CD4-positive, alpha-beta T cell treated with Interleukin-6 for 4 hours (primary cell): ENCODE results near the gene PRKAG2.

Source experiments
- DNase-seq: peaks from one replicate; pipeline ENCODE4 v3.0.0-alpha.2; 2020; ENCODE audit warnings: mixed read lengths

Gene PRKAG2

GRCh38 chr7:151704960-151705635 is 171.8 kb downstream of the PRKAG2 start:
- DNase-seq, result no peak

GRCh38 chr7:151704299-151704959 is 172.5 kb downstream of the PRKAG2 start:
- no peak for DNase-seq

- DNase-seq, result no peak
These were observed 174.0 kb downstream of the PRKAG2 start for GRCh38 chr7:151702961-151703360.

GRCh38 chr7:151700586-151701165 is 176.2 kb downstream of the PRKAG2 start:
- DNase-seq, result no peak

- no peak for DNase-seq
These were observed 177.0 kb downstream of the PRKAG2 start for GRCh38 chr7:151699928-151700319.

GRCh38 chr7:151699147-151699927 is 177.6 kb downstream of the PRKAG2 start:
- DNase-seq, result no peak

GRCh38 chr7:151697942-151698341 is 179.0 kb downstream of the PRKAG2 start:
- no peak for DNase-seq

GRCh38 chr7:151697515-151697895 is 179.4 kb downstream of the PRKAG2 start:
- no peak for DNase-seq

GRCh38 chr7:151696721-151697514 is 180.0 kb downstream of the PRKAG2 start:
- no peak for DNase-seq

GRCh38 chr7:151695951-151696541 is 180.9 kb downstream of the PRKAG2 start:
- DNase-seq, result no peak

GRCh38 chr7:151694828-151695580 is 181.9 kb downstream of the PRKAG2 start:
- DNase-seq, result no peak

- no peak for DNase-seq
These were observed 182.5 kb downstream of the PRKAG2 start for GRCh38 chr7:151694441-151694827.

GRCh38 chr7:151693140-151693539 is 183.8 kb downstream of the PRKAG2 start:
- no peak for DNase-seq

- no peak for DNase-seq
These were observed 184.2 kb downstream of the PRKAG2 start for GRCh38 chr7:151692721-151693120.

- no peak for DNase-seq
These were observed 185.5 kb downstream of the PRKAG2 start for GRCh38 chr7:151691449-151691848.

GRCh38 chr7:151690606-151691005 is 186.3 kb downstream of the PRKAG2 start:
- DNase-seq, result no peak

- no peak for DNase-seq
These were observed 187.5 kb downstream of the PRKAG2 start for GRCh38 chr7:151689196-151689971.

- DNase-seq, result no peak
These were observed 188.6 kb downstream of the PRKAG2 start for GRCh38 chr7:151688236-151688780.

- DNase-seq, result no peak
These were observed 189.2 kb downstream of the PRKAG2 start for GRCh38 chr7:151687523-151688235.

GRCh38 chr7:151686826-151687225 is 190.1 kb downstream of the PRKAG2 start:
- no peak for DNase-seq
